ENCODE measurements around the gene OR1F1. TPM values are rescaled to one million over a fixed set of nuclear protein-coding genes. Genes with fewer than 3 reads are reported as not detected.
"Not testable (repeated sequence)": the region's sequence is repeated elsewhere in the genome, so short reads cannot be mapped to it uniquely, and the experiment has no call there.

Gene OR1F1
- total RNA-seq, 2 donors from 2014 or later = not detected

- no peak overlapping the region for H3K27ac ChIP-seq
- H3K4me1 ChIP-seq = peaks cover 0 to 14% of the 10 kb centered on the region in 2 donors
- TF ChIP-seq, protein P1, sequence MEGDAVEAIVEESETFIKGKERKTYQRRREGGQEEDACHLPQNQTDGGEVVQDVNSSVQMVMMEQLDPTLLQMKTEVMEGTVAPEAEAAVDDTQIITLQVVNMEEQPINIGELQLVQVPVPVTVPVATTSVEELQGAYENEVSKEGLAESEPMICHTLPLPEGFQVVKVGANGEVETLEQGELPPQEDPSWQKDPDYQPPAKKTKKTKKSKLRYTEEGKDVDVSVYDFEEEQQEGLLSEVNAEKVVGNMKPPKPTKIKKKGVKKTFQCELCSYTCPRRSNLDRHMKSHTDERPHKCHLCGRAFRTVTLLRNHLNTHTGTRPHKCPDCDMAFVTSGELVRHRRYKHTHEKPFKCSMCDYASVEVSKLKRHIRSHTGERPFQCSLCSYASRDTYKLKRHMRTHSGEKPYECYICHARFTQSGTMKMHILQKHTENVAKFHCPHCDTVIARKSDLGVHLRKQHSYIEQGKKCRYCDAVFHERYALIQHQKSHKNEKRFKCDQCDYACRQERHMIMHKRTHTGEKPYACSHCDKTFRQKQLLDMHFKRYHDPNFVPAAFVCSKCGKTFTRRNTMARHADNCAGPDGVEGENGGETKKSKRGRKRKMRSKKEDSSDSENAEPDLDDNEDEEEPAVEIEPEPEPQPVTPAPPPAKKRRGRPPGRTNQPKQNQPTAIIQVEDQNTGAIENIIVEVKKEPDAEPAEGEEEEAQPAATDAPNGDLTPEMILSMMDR (IDR thresholded peaks at IDR 0.05) = no peak
- no peak for DNase-seq (ENCODE audit: low spot score)
- no peaks in the 10 kb centered on the region for H3K9me3 ChIP-seq
- no peaks in the 10 kb centered on the region for H3K36me3 ChIP-seq
- H3K4me3 ChIP-seq = no peak overlapping the region
- H3K27me3 ChIP-seq = peaks cover 11 to 25% of the 10 kb centered on the region in 2 donors
Observed at GRCh38 chr16:3166505-3166886, 21.5 kb upstream of the OR1F1 start.

GRCh38 chr16:3168729-3169128 is 19.3 kb upstream of the OR1F1 start:
- H3K27me3 ChIP-seq = peaks cover 27 to 46% of the 10 kb centered on the region in 2 donors
- H3K27ac ChIP-seq; H3K9me3 ChIP-seq; H3K4me3 ChIP-seq; H3K36me3 ChIP-seq; DNase-seq (ENCODE audit: low spot score): not testable (repeated sequence)
- peaks cover 0 to 21% of the 10 kb centered on the region in 2 donors for H3K4me1 ChIP-seq

GRCh38 chr16:3170440-3171180 is 17.4 kb upstream of the OR1F1 start:
- DNase-seq (ENCODE audit: low spot score) = no peak
- no peak overlapping the region for H3K27ac ChIP-seq
- no peaks in the 10 kb centered on the region for H3K9me3 ChIP-seq
- H3K36me3 ChIP-seq = no peaks in the 10 kb centered on the region
- peaks cover 0 to 35% of the 10 kb centered on the region in 2 donors for H3K4me1 ChIP-seq
- TF ChIP-seq, protein P1 (IDR thresholded peaks at IDR 0.05) = no peak
- peak overlapping the region in 1 of 2 donors; percentile 27 for H3K4me3 ChIP-seq
- H3K27me3 ChIP-seq = peaks cover 45 to 65% of the 10 kb centered on the region in 2 donors

DNA sequence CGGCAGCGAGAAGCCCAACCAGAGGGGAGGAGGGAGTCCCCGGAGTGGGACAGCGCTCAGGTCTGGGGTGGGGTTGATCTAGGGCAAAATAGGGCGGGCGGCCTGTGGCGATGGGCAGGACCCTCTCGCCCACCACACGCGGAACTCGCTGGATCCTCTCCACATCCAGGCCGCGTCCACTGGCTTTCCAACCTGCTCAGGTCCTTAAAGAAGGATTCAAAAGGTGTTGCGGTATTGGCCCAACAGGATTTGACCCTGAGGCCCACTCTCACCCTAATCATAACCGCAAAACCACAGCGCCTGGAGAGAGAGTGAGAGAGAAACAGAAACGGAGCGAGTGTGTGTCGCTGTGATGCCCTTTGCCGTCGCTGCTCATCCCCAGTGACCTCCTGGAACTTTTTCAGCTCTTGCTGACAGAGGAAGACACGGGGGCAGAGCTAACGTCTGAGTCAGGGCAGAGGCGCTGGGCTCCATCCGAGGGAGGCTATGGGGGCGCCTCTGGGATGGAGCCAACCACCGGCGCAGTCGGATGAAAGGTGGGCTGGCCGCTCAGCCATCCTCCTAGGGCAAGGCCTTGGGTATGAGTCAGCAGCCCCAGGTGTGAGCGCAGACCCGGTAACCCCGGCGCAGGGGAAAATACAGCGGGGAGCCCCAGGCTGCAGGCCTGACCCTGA is 16.7 kb upstream of the OR1F1 start:
- DNase-seq (ENCODE audit: low spot score) = no peak
- H3K27me3 ChIP-seq = peaks cover 48 to 70% of the 10 kb centered on the region in 2 donors
- H3K9me3 ChIP-seq = no peaks in the 10 kb centered on the region
- peaks cover 0 to 35% of the 10 kb centered on the region in 2 donors for H3K4me1 ChIP-seq
- no peaks in the 10 kb centered on the region for H3K36me3 ChIP-seq
- H3K27ac ChIP-seq = no peak overlapping the region
- H3K4me3 ChIP-seq = peak overlapping the region in 1 of 2 donors; percentile 27
- TF ChIP-seq, protein P1 (IDR thresholded peaks at IDR 0.05) = no peak

DNA sequence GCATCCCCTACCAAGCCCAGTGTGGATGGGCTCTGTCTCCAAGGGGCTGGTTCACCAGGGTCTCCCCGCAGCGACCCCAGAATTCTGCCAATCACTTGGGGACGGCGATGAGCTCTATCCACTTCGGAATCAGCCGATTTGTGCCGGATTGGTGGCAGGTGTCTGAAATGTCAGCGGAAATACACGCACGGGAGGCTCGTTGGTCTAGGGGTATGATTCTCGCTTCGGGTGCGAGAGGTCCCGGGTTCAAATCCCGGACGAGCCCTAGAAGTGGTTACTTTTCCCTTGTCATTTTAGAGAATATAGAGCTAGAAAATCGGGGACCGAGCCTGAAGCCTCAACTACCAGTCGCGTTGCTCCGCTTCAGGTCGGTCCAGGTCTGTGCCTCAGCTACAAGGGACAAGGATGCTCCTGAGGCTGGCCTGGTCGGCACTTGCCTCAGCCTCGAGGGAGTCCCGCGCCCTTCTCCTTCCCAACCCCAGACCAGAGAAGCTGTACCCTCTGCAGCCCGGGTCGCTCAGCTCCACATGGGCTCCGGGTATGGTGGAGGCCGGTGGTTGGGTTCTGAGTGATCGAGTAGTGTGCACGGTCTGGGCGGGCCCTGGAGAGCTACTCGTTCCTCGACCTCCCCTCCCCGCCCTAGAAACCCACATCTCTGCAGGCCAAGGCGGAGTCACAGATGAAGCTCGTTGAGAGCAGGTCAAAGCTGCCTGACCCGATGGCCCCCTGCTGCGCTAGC is 16.0 kb upstream of the OR1F1 start:
- Histone ChIP-seq H3K36me3 (no peaks in the 10 kb centered on the region), H3K4me3 (no peak overlapping the region), H3K27ac (no peak overlapping the region), H3K4me1 (peaks cover 0 to 35% of the 10 kb centered on the region in 2 donors), H3K27me3 (peaks cover 48 to 70% of the 10 kb centered on the region in 2 donors), H3K9me3 (no peaks in the 10 kb centered on the region)
- TF ChIP-seq, protein P1 (IDR thresholded peaks at IDR 0.05) = no peak
- no peak for DNase-seq (ENCODE audit: low spot score)

Data from right atrium auricular region (tissue), 2 donors.